HG02885 (cell line): ENCODE results near the gene GAPDHS.

ENCODE experiments used
- ATAC-seq: cut with Tn5 transposase; IDR thresholded peaks from one replicate; pipeline ENCODE4 v1.9.1; 2021; ENCODE audit warnings: mild to moderate bottlenecking; ENCODE audit not compliant: unreplicated experiment, poor library complexity

The GAPDHS gene

GRCh38 chr19:35509861-35510625 lies 23.2 kb upstream of the GAPDHS start:
- no peak for ATAC-seq

- ATAC-seq: no peak
Observed at GRCh38 chr19:35510626-35510964, 22.7 kb upstream of the GAPDHS start.

- ATAC-seq: no peak
Observed at GRCh38 chr19:35511337-35511736, 21.9 kb upstream of the GAPDHS start.

GRCh38 chr19:35512831-35513627 lies 20.2 kb upstream of the GAPDHS start:
- no peak for ATAC-seq

GRCh38 chr19:35513628-35514281 lies 19.5 kb upstream of the GAPDHS start, which contains the start of gene DMKN:
Gene DMKN, minus strand, starts transcription at chr19:35513649. Its CDS starts 174 bp downstream, at chr19:35513475.
- ATAC-seq: no peak

- ATAC-seq: no peak
Observed at GRCh38 chr19:35514282-35514809, 18.9 kb upstream of the GAPDHS start.

GRCh38 chr19:35516310-35516709 lies 16.9 kb upstream of the GAPDHS start:
- no peak for ATAC-seq

- ATAC-seq: no peak
Observed at GRCh38 chr19:35517342-35517741, 15.9 kb upstream of the GAPDHS start.

- no peak for ATAC-seq
Observed at GRCh38 chr19:35518313-35518712, 14.9 kb upstream of the GAPDHS start.

- ATAC-seq: no peak
Observed at GRCh38 chr19:35519291-35519690, 14.0 kb upstream of the GAPDHS start.

- no peak for ATAC-seq
Observed at GRCh38 chr19:35521124-35521743, 12.0 kb upstream of the GAPDHS start.

- no peak for ATAC-seq
Observed at GRCh38 chr19:35522745-35523327, 10.4 kb upstream of the GAPDHS start.

- ATAC-seq: no peak
Observed at GRCh38 chr19:35524181-35524837, 8.9 kb upstream of the GAPDHS start.

- no peak for ATAC-seq
Observed at GRCh38 chr19:35525873-35526272, 7.4 kb upstream of the GAPDHS start.

- no peak for ATAC-seq
Observed at GRCh38 chr19:35528218-35529038, 4.8 kb upstream of the GAPDHS start, which contains the start of gene SBSN. Gene SBSN, minus strand, starts transcription at chr19:35528311. Its CDS starts 30 bp downstream, at chr19:35528281.

- no peak for ATAC-seq
Observed at GRCh38 chr19:35529241-35530218, 3.7 kb upstream of the GAPDHS start.

GRCh38 chr19:35531291-35531690 lies 2.0 kb upstream of the GAPDHS start:
- no peak for ATAC-seq
